ENCODE data around the gene PGC. TPM values are rescaled to one million over a fixed set of nuclear protein-coding genes. Genes with fewer than 3 reads are reported as not detected.

Gene PGC
- not detected in 2 replicates for polyA plus RNA-seq (2012; rRNA removed)
- not detected in 2 replicates for polyA plus RNA-seq (2012; cell fraction: cytosol; rRNA removed)
- not detected in 2 replicates for polyA plus RNA-seq (2012; cell fraction: nucleus; rRNA removed)

GRCh38 chr6:41747256-41748101, at the start of gene PGC:
Gene PGC, minus strand, starts transcription at chr6:41747397. Its CDS starts 63 bp downstream, at chr6:41747334.
- Histone ChIP-seq H3K4me2 (no peak within 1 kb of the TSS), H3K79me2 (ENCODE audit: insufficient read depth) (no peaks in the 10 kb centered on the region), H3K4me3 (ENCODE audit: low read depth in 2 of 2, low read length in 1 of 2) (no peak within 1 kb of the TSS), H3K9ac (no peak within 1 kb of the TSS), H4K20me1 (ENCODE audit: insufficient read depth) (no peaks in the 10 kb centered on the region), H3K27ac (ENCODE audit: low read depth in 2 of 2, low read length in 1 of 2) (no peak within 1 kb of the TSS), H3K27me3 (ENCODE audit: insufficient read depth) (no peaks in the 10 kb centered on the region), H3K4me1 (ENCODE audit: control insufficient read depth in 1 of 2, insufficient read depth in 2 of 2, low read depth in 1 of 2, low read length in 1 of 2) (peaks cover 0 to 5% of the 10 kb centered on the region in 2 experiments; a peak in 1 of 4 replicates), H3K36me3 (replicated peaks in 1 of 2; ENCODE audit: control insufficient read depth in 1 of 2, insufficient read depth in 2 of 2, low read length in 1 of 2) (no peaks in the 10 kb centered on the region), H2AFZ (ENCODE audit: low read depth) (no peak within 1 kb of the TSS), H3F3A (replicated peaks; ENCODE audit: insufficient read depth) (no peaks in the 10 kb centered on the region), H3K9me2 (no peaks in the 10 kb centered on the region), H3K9me3 (no peaks in the 10 kb centered on the region)
- no peak for DNase-seq
- 76% methylated on average over 15 of the region's 15 CpGs for WGBS (ENCODE audit: low lambda C conversion rate)
- no peak for TF ChIP-seq USF2 (IDR thresholded peaks at IDR 0.05; ENCODE audit: borderline replicate concordance, low read depth, low read length)
- no peak for TF ChIP-seq IRF3 (IDR thresholded peaks at IDR 0.05; ENCODE audit: low read depth, low read length)
- TF ChIP-seq NFIC (IDR thresholded peaks at IDR 0.05; ENCODE audit: borderline replicate concordance) = no peak
- TF ChIP-seq NRF1 (IDR thresholded peaks at IDR 0.05; ENCODE audit: low read depth, low read length) = no peak
- no peak for TF ChIP-seq REST (IDR thresholded peaks at IDR 0.05; ENCODE audit: low read depth, low read length)
- no peak for TF ChIP-seq TEAD4 (IDR thresholded peaks at IDR 0.05; ENCODE audit: borderline replicate concordance, insufficient read depth)
- TF ChIP-seq CTCF (IDR thresholded peaks at IDR 0.05) = no peak
- TF ChIP-seq ZBTB33 (IDR thresholded peaks at IDR 0.05; ENCODE audit: borderline replicate concordance, low read depth) = no peak
- TF ChIP-seq USF1 (IDR thresholded peaks at IDR 0.05; ENCODE audit: borderline replicate concordance, low read depth) = no peak
- no peak for TF ChIP-seq GABPA (IDR thresholded peaks at IDR 0.05; ENCODE audit: low read depth)
- no peak for TF ChIP-seq EP300 (IDR thresholded peaks at IDR 0.05; ENCODE audit: borderline replicate concordance in 1 of 2, low read depth in 1 of 2, low read length in 1 of 2)
- ChIA-PET POLR2A (no interaction called here), CTCF (interaction anchor here (1.4 to 1.9 kb wide), 3 partner anchors 16 to 40 kb away, joined by 4 to 7 read pairs (median 5); partner anchors contain the start of gene TOMM6)
